GM23338 (cell line): ENCODE measurements around the gene NKAIN2. TPM values are rescaled to one million over a fixed set of nuclear protein-coding genes. Genes with fewer than 3 reads are reported as not detected.
"Not testable (repeated sequence)": the region's sequence is repeated elsewhere in the genome, so short reads cannot be mapped to it uniquely, and the experiment has no call there.

ENCODE experiments used
- ATAC-seq: fragments of 200-7000 bp; cut with Tn5 transposase; 3 replicates; pipeline ENCODE4 v1.9.1; 2020
- DNase-seq: peaks from one replicate; pipeline ENCODE4 v3.0.0-alpha.2; 2015; ENCODE audit warnings: low spot score
- H2AFZ ChIP-seq: fragments of 200-600 bp; sonication (generic); 2 replicates; pipeline ENCODE4 v1.8.0; 2016; ENCODE audit warnings: antibody characterized with exemption, mild to moderate bottlenecking, moderate library complexity
- H3F3A ChIP-seq: fragments of 200-600 bp; sonication (generic); replicated peaks from 2 replicates; pipeline ENCODE4 v1.8.0; 2017; ENCODE audit warnings: antibody characterized with exemption, mixed run types, low read depth
- H3K27ac ChIP-seq: fragments of 200-600 bp; sonication (generic); 2 replicates; pipeline ENCODE4 v1.6.1; 2016; ENCODE audit warnings: low read depth
- H3K27me3 ChIP-seq: fragments of 200-600 bp; sonication (generic); 2 replicates; pipeline ENCODE4 v1.8.0; 2016; ENCODE audit warnings: mild to moderate bottlenecking, mixed run types, moderate library complexity; ENCODE audit not compliant: insufficient read depth
- H3K36me3 ChIP-seq: fragments of 200-600 bp; sonication (generic); 2 replicates; pipeline ENCODE4 v1.8.0; 2016; ENCODE audit warnings: mild to moderate bottlenecking; ENCODE audit not compliant: insufficient read depth
- H3K4me1 ChIP-seq: fragments of 200-600 bp; sonication (generic); 2 replicates; pipeline ENCODE4 v1.8.0; 2016; ENCODE audit warnings: mild to moderate bottlenecking, moderate library complexity; ENCODE audit not compliant: insufficient read depth
- H3K4me2 ChIP-seq: fragments of 200-600 bp; sonication (generic); 2 replicates; pipeline ENCODE4 v1.7.1; 2017; ENCODE audit warnings: mixed run types
- H3K4me3 ChIP-seq: fragments of 200-600 bp; sonication (generic); 2 replicates; pipeline ENCODE4 v1.6.1; 2016; ENCODE audit warnings: mixed run types
- H3K79me2 ChIP-seq: fragments of 200-600 bp; sonication (generic); replicated peaks from 2 replicates; pipeline ENCODE4 v1.8.0; 2017; ENCODE audit warnings: mild to moderate bottlenecking; ENCODE audit not compliant: insufficient read depth
- H3K9me2 ChIP-seq: fragments of 200-600 bp; sonication (generic); 2 replicates; pipeline ENCODE4 v1.8.0; 2017; ENCODE audit not compliant: insufficient read depth
- H4K20me1 ChIP-seq: fragments of 200-600 bp; sonication (generic); replicated peaks from 2 replicates; pipeline ENCODE4 v1.8.0; 2017; ENCODE audit warnings: mild to moderate bottlenecking; ENCODE audit not compliant: insufficient read depth
- H3K27ac Mint-ChIP-seq: 2 replicates; pipeline ENCODE4 v1.8.0; 2020; ENCODE audit warnings: inconsistent platforms, mild to moderate bottlenecking, moderate library complexity, mixed read lengths
- H3K27me3 Mint-ChIP-seq: 3 replicates; pipeline ENCODE4 v1.8.0; 2022; ENCODE audit warnings: low read depth, mild to moderate bottlenecking, moderate library complexity, mixed read lengths, inconsistent platforms; ENCODE audit not compliant: insufficient read depth, poor library complexity
- H3K36me3 Mint-ChIP-seq: 3 replicates; pipeline ENCODE4 v1.8.0; 2021; ENCODE audit warnings: low read depth, mild to moderate bottlenecking, inconsistent platforms, moderate library complexity, mixed read lengths
- H3K4me1 Mint-ChIP-seq: 3 replicates; pipeline ENCODE4 v1.8.0; 2020; ENCODE audit warnings: mild to moderate bottlenecking, inconsistent platforms, mixed read lengths
- H3K4me3 Mint-ChIP-seq: 3 replicates; pipeline ENCODE4 v1.8.0; 2021; ENCODE audit warnings: moderate library complexity, mild to moderate bottlenecking, inconsistent platforms, mixed read lengths
- H3K9me3 Mint-ChIP-seq: 3 replicates; pipeline ENCODE4 v1.8.0; 2020; ENCODE audit warnings: moderate library complexity, mild to moderate bottlenecking, inconsistent platforms, mixed read lengths
- CREB1 ChIP-seq: fragments of 250-450 bp; sonication (Bioruptor Pico); IDR thresholded peaks from 2 replicates; pipeline ENCODE4 v1.5.0; 2020; ENCODE audit warnings: low read depth, mild to moderate bottlenecking, moderate library complexity
- EZH2phosphoT487 ChIP-seq: fragments of 200-600 bp; sonication (generic); IDR thresholded peaks from one replicate; pipeline ENCODE4 v1.8.1; 2018; ENCODE audit warnings: antibody characterized with exemption; ENCODE audit not compliant: unreplicated experiment
- NANOG ChIP-seq: IDR thresholded peaks from 2 replicates; pipeline ENCODE4 v1.6.1; 2016; ENCODE audit warnings: antibody characterized with exemption, borderline replicate concordance
- POLR2AphosphoS5 ChIP-seq: IDR thresholded peaks from 2 replicates; pipeline ENCODE4 v1.6.1; 2016; ENCODE audit warnings: antibody characterized with exemption, low read depth
- STAT1 ChIP-seq: IDR thresholded peaks from one replicate; pipeline ENCODE4 v1.6.1; 2016; ENCODE audit warnings: antibody characterized with exemption; ENCODE audit not compliant: unreplicated experiment
- ZNF114 ChIP-seq: fragments of 250-450 bp; sonication (Bioruptor Pico); IDR thresholded peaks from 2 replicates; pipeline ENCODE4 v1.5.0; 2020; ENCODE audit warnings: mild to moderate bottlenecking, moderate library complexity
- ZNF331 ChIP-seq: fragments of 250-450 bp; sonication (Bioruptor Pico); IDR thresholded peaks from 2 replicates; pipeline ENCODE4 v1.5.0; 2020; ENCODE audit warnings: low read depth, mild to moderate bottlenecking, moderate library complexity
- polyA plus RNA-seq: library from polyadenylated mRNA; unstranded; fragments of >200 nt; fragmentation: Nextera tagmentation; extraction: Ambion mirVana; gene quantifications from 2 replicates; pipeline ENCODE4 v1.2.1, GENCODE V29; 2016
- total RNA-seq: library from RNA; depleted of rRNA; stranded (reverse); fragments of >200 nt; shearing (Covaris generic); gene quantifications from 2 replicates; pipeline ENCODE4 v1.2.3, GENCODE V29; 2014
- TF ChIP-seq, protein P1 (sequence below): IDR thresholded peaks from 2 replicates; pipeline ENCODE4 v1.6.1; 2016; ENCODE audit warnings: antibody characterized with exemption
- TF ChIP-seq, protein P2 (sequence below): IDR thresholded peaks from one replicate; pipeline ENCODE4 v1.6.1; 2018; ENCODE audit warnings: antibody characterized with exemption; ENCODE audit not compliant: unreplicated experiment
- TF ChIP-seq, protein P3 (sequence below): fragments of 250-450 bp; sonication (Bioruptor Pico); IDR thresholded peaks from 2 replicates; pipeline ENCODE4 v1.5.0; 2020; ENCODE audit warnings: mild to moderate bottlenecking, moderate library complexity

NKAIN2 gene
- total and polyA plus RNA-seq, 2 experiments from 2014 or later, result 0.39 to 1.1 TPM

DNA sequence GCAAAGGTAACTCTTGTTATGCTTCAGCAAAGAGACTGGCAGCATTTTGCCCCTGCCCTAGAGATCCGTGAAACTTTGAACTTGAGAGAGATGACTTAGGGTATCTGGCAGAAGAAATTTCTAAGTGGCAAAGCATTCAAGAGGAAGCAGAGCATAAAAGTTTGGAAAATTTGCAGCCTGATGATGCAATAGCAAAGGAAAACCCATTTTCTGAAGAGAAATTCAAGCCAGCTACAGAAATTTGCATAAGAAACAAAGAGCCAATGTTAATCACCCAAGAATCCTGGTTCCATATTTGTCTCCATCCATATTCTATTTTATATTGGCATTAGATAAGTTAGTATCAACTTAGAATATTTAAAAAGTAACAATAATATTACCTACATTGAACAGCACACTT, 934.1 kb downstream of the NKAIN2 start:
- 0 out of 2 replicates have a peak, but pooled peaks cover 16% of the 10 kb centered on the region for H3K9me2 ChIP-seq
- peak overlapping the region; percentile 87; the same call in 1 of the 2 replicates for H2AFZ ChIP-seq
- DNase-seq, H3K27ac Mint-ChIP-seq, H3K36me3 ChIP-seq, H3K4me1 ChIP-seq, H4K20me1 ChIP-seq, H3K27me3 Mint-ChIP-seq, H3K4me1 Mint-ChIP-seq, H3K79me2 ChIP-seq, H3K36me3 Mint-ChIP-seq, H3K4me3 ChIP-seq, H3K4me2 ChIP-seq, ATAC-seq, H3F3A ChIP-seq, H3K9me3 Mint-ChIP-seq, H3K27me3 ChIP-seq, H3K4me3 Mint-ChIP-seq, H3K27ac ChIP-seq: not testable (repeated sequence)

DNA sequence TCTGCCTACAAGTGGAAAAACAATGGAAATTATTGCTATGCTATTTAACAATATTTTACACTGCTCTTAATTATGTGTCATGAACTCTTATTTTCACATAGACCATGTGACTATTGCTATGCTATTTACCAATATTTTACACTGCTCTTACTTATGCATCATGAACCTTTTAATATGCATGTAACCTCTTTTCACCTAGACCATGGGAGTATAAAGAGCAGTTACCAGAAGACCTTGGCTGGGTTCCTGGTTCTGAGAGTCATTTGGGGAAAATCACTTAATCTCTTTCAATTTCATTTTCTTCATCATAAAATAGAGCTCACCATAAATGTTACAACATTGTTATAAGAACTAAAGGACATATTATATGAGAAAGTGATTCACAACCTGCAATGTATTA, 934.8 kb downstream of the NKAIN2 start:
- Mint-ChIP-seq H3K27ac (no peak overlapping the region), H3K4me3 (no peak overlapping the region), H3K9me3 (peaks cover 4% of the 10 kb centered on the region; the same call in 1 of the 3 replicates), H3K4me1 (peaks cover 5% of the 10 kb centered on the region; the same call in 2 of the 3 replicates), H3K27me3 (no peaks in the 10 kb centered on the region), H3K36me3 (peaks cover 2% of the 10 kb centered on the region; the same call in 1 of the 3 replicates)
- H3K4me2 ChIP-seq, result no peak overlapping the region
- no peaks in the 10 kb centered on the region for H3K27me3 ChIP-seq
- H3K36me3 ChIP-seq, result no peaks in the 10 kb centered on the region
- no peaks in the 10 kb centered on the region for H3K79me2 ChIP-seq
- H4K20me1 ChIP-seq, result no peaks in the 10 kb centered on the region
- H3K27ac ChIP-seq, result no peak overlapping the region
- H3K9me2 ChIP-seq, result 0 out of 2 replicates have a peak, but pooled peaks cover 16% of the 10 kb centered on the region
- no peak overlapping the region for H2AFZ ChIP-seq
- no peak overlapping the region for H3K4me3 ChIP-seq
- ATAC-seq, result no peak
- no peaks in the 10 kb centered on the region for H3F3A ChIP-seq
- no peak for DNase-seq
- no peaks in the 10 kb centered on the region; the same call in 1 of the 2 replicates for H3K4me1 ChIP-seq
- TF ChIP-seq, protein P1, sequence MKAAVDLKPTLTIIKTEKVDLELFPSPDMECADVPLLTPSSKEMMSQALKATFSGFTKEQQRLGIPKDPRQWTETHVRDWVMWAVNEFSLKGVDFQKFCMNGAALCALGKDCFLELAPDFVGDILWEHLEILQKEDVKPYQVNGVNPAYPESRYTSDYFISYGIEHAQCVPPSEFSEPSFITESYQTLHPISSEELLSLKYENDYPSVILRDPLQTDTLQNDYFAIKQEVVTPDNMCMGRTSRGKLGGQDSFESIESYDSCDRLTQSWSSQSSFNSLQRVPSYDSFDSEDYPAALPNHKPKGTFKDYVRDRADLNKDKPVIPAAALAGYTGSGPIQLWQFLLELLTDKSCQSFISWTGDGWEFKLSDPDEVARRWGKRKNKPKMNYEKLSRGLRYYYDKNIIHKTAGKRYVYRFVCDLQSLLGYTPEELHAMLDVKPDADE, result no peak
- TF ChIP-seq ZNF114 (CRISPR knock-in tag), result no peak
- TF ChIP-seq, protein P2, sequence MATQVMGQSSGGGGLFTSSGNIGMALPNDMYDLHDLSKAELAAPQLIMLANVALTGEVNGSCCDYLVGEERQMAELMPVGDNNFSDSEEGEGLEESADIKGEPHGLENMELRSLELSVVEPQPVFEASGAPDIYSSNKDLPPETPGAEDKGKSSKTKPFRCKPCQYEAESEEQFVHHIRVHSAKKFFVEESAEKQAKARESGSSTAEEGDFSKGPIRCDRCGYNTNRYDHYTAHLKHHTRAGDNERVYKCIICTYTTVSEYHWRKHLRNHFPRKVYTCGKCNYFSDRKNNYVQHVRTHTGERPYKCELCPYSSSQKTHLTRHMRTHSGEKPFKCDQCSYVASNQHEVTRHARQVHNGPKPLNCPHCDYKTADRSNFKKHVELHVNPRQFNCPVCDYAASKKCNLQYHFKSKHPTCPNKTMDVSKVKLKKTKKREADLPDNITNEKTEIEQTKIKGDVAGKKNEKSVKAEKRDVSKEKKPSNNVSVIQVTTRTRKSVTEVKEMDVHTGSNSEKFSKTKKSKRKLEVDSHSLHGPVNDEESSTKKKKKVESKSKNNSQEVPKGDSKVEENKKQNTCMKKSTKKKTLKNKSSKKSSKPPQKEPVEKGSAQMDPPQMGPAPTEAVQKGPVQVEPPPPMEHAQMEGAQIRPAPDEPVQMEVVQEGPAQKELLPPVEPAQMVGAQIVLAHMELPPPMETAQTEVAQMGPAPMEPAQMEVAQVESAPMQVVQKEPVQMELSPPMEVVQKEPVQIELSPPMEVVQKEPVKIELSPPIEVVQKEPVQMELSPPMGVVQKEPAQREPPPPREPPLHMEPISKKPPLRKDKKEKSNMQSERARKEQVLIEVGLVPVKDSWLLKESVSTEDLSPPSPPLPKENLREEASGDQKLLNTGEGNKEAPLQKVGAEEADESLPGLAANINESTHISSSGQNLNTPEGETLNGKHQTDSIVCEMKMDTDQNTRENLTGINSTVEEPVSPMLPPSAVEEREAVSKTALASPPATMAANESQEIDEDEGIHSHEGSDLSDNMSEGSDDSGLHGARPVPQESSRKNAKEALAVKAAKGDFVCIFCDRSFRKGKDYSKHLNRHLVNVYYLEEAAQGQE, result no peak
- no peak for TF ChIP-seq POLR2AphosphoS5
- TF ChIP-seq, protein P3, sequence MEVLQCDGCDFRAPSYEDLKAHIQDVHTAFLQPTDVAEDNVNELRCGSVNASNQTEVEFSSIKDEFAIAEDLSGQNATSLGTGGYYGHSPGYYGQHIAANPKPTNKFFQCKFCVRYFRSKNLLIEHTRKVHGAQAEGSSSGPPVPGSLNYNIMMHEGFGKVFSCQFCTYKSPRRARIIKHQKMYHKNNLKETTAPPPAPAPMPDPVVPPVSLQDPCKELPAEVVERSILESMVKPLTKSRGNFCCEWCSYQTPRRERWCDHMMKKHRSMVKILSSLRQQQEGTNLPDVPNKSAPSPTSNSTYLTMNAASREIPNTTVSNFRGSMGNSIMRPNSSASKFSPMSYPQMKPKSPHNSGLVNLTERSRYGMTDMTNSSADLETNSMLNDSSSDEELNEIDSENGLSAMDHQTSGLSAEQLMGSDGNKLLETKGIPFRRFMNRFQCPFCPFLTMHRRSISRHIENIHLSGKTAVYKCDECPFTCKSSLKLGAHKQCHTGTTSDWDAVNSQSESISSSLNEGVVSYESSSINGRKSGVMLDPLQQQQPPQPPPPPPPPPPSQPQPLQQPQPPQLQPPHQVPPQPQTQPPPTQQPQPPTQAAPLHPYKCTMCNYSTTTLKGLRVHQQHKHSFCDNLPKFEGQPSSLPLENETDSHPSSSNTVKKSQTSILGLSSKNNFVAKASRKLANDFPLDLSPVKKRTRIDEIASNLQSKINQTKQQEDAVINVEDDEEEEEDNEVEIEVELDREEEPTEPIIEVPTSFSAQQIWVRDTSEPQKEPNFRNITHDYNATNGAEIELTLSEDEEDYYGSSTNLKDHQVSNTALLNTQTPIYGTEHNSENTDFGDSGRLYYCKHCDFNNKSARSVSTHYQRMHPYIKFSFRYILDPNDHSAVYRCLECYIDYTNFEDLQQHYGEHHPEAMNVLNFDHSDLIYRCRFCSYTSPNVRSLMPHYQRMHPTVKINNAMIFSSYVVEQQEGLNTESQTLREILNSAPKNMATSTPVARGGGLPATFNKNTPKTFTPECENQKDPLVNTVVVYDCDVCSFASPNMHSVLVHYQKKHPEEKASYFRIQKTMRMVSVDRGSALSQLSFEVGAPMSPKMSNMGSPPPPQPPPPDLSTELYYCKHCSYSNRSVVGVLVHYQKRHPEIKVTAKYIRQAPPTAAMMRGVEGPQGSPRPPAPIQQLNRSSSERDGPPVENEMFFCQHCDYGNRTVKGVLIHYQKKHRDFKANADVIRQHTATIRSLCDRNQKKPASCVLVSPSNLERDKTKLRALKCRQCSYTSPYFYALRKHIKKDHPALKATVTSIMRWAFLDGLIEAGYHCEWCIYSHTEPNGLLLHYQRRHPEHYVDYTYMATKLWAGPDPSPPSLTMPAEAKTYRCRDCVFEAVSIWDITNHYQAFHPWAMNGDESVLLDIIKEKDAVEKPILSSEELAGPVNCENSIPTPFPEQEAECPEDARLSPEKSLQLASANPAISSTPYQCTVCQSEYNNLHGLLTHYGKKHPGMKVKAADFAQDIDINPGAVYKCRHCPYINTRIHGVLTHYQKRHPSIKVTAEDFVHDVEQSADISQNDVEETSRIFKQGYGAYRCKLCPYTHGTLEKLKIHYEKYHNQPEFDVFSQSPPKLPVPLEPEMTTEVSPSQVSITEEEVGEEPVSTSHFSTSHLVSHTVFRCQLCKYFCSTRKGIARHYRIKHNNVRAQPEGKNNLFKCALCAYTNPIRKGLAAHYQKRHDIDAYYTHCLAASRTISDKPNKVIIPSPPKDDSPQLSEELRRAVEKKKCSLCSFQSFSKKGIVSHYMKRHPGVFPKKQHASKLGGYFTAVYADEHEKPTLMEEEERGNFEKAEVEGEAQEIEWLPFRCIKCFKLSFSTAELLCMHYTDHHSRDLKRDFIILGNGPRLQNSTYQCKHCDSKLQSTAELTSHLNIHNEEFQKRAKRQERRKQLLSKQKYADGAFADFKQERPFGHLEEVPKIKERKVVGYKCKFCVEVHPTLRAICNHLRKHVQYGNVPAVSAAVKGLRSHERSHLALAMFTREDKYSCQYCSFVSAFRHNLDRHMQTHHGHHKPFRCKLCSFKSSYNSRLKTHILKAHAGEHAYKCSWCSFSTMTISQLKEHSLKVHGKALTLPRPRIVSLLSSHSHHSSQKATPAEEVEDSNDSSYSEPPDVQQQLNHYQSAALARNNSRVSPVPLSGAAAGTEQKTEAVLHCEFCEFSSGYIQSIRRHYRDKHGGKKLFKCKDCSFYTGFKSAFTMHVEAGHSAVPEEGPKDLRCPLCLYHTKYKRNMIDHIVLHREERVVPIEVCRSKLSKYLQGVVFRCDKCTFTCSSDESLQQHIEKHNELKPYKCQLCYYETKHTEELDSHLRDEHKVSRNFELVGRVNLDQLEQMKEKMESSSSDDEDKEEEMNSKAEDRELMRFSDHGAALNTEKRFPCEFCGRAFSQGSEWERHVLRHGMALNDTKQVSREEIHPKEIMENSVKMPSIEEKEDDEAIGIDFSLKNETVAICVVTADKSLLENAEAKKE (CRISPR knock-in tag), result no peak
- no peak for TF ChIP-seq STAT1
- TF ChIP-seq NANOG, result no peak
- TF ChIP-seq ZNF331 (CRISPR knock-in tag), result no peak
- no peak for TF ChIP-seq CREB1 (CRISPR knock-in tag)
- TF ChIP-seq EZH2phosphoT487, result no peak
